ENCODE results near the gene KRTAP5-6.

The KRTAP5-6 gene

DNA sequence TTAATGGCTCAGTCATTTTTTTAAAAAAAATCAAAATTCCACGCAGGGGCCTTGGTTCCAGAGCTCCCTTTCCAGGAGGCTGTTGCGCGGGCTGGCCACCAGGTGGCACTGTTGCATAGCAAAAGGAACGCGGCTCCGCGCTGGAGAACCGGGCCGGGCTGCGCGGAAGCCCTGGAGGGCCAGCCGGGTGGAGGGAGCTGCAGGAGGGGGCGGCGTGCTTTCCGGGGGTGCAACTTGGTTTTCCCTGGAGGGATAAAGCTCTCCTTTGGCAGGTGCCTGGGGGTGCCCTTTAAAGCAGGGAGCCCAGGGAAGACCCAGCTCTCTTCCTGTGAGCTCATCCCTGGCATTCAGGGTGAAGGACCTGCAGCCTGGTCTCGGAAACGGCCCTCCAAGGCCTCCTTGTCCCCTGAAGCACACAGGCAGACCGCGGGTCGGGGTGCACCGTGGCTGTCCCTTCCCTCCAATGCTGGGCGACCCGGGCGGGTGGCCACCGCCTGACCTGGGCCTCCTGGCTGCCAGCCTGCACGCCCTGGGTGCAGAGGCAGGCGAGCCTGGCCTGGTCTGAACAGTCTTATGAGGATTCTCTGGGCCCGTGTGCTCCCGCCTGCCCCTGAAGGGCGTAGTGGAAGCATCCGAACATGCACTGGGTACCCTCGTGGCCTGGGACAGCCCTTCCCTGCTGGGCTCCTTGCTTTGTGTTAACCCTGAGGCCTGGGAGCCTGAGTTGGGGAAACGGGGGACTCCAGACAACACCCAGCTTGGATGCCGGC, 44.0 kb upstream of the KRTAP5-6 start:
- no peak overlapping the region for H3K27ac ChIP-seq (ENCODE audit: insufficient read depth, low read length, poor library complexity, severe bottlenecking)
- H3K27me3 ChIP-seq (replicated peaks; ENCODE audit: control insufficient read depth, insufficient read depth, low read length, poor library complexity, severe bottlenecking) = peaks cover 4% of the 10 kb centered on the region
- no peaks in the 10 kb centered on the region for H3K36me3 ChIP-seq (ENCODE audit: control insufficient read depth, insufficient read depth, low read length)
- no peak overlapping the region for H3K4me3 ChIP-seq (ENCODE audit: insufficient read depth, low read depth, low read length, poor library complexity, severe bottlenecking)
- peak; percentile 52 to 68 (median 61) for DNase-seq
- peaks cover 3% of the 10 kb centered on the region for H3K4me1 ChIP-seq (ENCODE audit: control insufficient read depth, insufficient read depth, low read length, poor library complexity, severe bottlenecking)
- H3K9me3 ChIP-seq (ENCODE audit: control insufficient read depth, low read length) = no peaks in the 10 kb centered on the region

DNA sequence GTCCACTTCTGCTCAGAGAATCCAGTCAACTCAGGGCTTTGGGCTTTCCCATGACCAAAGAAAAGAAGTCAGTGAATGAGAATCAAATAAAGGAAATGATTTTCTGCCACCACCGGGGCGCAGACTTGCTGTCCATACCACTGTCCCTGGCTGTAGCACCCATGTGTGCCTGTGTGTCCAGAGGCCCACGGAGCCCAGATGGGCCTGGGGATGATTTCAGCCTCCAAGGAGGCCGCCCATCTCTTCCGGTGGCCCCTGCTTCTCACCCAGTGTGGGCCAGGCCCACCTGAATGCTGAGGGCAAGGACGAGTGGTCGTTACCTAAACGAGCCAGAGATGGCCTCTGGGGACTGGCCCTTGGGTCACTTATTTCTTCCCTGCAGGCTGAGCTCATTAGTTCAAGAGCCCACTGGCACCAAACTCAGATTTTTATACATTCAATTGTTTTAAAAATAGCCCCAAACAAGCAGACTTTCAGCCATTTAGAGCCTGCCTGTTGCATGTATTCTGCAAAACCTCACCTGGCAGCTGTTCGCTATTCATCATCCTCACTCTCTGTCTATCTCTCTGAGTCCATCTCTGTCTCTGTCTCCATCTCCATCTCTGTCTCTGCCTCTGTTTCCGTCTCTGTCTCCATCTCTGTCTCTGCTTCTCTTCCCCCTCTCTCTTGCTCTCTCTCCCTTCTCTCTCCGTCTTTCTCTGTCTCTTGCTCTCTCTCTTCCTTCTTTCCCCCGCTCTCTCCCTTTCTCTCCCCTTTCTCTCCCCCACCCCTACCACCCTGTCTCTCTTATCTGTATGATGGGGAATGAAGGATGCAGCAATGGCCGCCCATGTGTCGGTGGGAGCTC, 43.2 kb upstream of the KRTAP5-6 start:
- Histone ChIP-seq H3K27me3 (replicated peaks; ENCODE audit: control insufficient read depth, insufficient read depth, low read length, poor library complexity, severe bottlenecking) (peaks cover 4% of the 10 kb centered on the region), H3K27ac (ENCODE audit: insufficient read depth, low read length, poor library complexity, severe bottlenecking) (no peak overlapping the region), H3K4me1 (ENCODE audit: control insufficient read depth, insufficient read depth, low read length, poor library complexity, severe bottlenecking) (peaks cover 3% of the 10 kb centered on the region), H3K36me3 (ENCODE audit: control insufficient read depth, insufficient read depth, low read length) (no peaks in the 10 kb centered on the region), H3K4me3 (ENCODE audit: insufficient read depth, low read depth, low read length, poor library complexity, severe bottlenecking) (no peak overlapping the region), H3K9me3 (ENCODE audit: control insufficient read depth, low read length) (no peaks in the 10 kb centered on the region)
- DNase-seq = no peak

DNA sequence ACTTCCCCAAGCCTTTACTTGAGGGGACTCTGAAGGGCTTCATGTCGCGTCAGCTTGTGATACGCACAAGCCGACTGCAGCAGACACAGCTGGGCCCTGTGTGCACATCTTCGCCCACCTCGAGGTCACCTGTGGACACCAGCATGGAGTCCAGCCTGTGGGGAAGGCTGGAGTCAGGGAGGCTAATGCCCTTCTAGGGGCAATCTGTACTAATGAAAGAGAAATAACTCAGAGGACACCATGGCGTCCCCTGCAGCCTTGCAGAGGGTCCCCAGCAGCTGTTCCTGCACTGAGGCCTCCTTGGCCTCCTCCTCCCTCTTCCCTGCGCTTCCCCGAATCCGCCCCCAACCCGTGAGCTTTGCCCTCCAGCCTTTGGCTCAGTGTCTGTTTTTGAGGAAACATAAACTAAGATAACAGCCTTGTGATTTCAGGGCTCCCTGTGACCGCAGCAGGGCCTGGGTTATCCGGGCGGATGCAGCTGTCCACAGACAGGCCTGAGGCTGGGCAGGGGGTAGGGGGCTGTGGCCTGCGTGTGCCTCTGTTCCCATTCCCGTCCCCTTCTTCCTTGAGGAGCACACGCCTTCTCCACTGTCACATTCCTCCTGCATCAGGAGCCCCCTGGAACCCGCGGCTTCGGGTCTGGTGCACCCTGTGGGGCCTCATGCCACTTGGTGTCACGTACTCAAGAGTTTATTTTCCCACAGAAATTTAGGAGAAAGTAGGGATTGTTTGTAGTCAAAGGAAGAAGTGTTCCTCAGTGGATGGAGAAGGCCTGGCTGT, 42.4 kb upstream of the KRTAP5-6 start:
- Histone ChIP-seq H3K4me1 (ENCODE audit: control insufficient read depth, insufficient read depth, low read length, poor library complexity, severe bottlenecking) (peaks cover 5% of the 10 kb centered on the region), H3K4me3 (ENCODE audit: insufficient read depth, low read depth, low read length, poor library complexity, severe bottlenecking) (no peak overlapping the region), H3K27me3 (replicated peaks; ENCODE audit: control insufficient read depth, insufficient read depth, low read length, poor library complexity, severe bottlenecking) (peaks cover 4% of the 10 kb centered on the region), H3K36me3 (ENCODE audit: control insufficient read depth, insufficient read depth, low read length) (no peaks in the 10 kb centered on the region), H3K9me3 (ENCODE audit: control insufficient read depth, low read length) (no peaks in the 10 kb centered on the region), H3K27ac (ENCODE audit: insufficient read depth, low read length, poor library complexity, severe bottlenecking) (no peak overlapping the region)
- DNase-seq = no peak

DNA sequence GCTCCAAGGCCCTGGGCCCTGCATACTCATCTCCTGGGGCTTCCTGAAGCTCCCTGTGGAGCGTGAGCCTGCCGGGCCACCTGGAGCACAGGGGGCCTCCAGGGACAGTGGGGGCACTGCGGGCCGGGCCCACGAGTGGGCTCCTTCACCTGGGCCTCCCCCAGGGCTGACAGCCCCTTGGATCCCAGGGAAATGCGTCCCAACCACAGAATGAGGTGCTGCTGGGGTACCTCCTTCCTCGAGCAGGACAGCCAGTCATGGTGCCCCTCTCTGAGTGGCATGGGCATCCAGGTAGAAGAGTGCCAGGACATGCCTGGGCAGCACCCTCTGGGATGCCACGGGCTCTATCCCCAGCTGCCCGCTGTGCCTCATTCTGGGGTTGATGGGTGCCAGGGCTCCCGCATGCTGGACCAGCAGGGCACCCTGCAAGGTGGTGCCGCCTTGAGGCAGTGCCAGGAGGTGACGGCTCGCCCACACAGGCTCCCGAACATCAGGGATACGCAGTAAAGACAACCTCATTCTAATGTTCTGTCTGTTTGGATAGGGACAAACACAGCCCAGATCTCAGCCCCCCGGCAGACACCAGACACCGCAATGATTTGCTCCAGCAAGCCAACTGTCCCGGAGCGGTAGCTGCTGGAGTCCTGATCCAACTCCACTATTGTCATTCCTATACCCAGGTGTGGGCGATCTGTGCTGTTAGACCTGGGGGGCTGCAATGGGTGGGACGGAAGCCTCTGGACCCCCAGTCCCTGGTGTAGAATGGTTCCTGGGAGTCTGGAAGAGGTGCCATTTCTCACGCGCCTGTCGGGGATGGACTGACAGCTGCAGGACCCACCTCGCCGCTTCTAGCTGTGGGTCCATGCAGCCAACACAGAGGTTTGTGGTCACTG, 41.6 kb upstream of the KRTAP5-6 start:
- peaks cover 7% of the 10 kb centered on the region for H3K4me1 ChIP-seq (ENCODE audit: control insufficient read depth, insufficient read depth, low read length, poor library complexity, severe bottlenecking)
- H3K4me3 ChIP-seq (ENCODE audit: insufficient read depth, low read depth, low read length, poor library complexity, severe bottlenecking) = no peak overlapping the region
- no peaks in the 10 kb centered on the region for H3K36me3 ChIP-seq (ENCODE audit: control insufficient read depth, insufficient read depth, low read length)
- H3K9me3 ChIP-seq (ENCODE audit: control insufficient read depth, low read length) = no peaks in the 10 kb centered on the region
- no peak for DNase-seq
- H3K27ac ChIP-seq (ENCODE audit: insufficient read depth, low read length, poor library complexity, severe bottlenecking) = no peak overlapping the region
- H3K27me3 ChIP-seq (replicated peaks; ENCODE audit: control insufficient read depth, insufficient read depth, low read length, poor library complexity, severe bottlenecking) = peaks cover 4% of the 10 kb centered on the region

DNA sequence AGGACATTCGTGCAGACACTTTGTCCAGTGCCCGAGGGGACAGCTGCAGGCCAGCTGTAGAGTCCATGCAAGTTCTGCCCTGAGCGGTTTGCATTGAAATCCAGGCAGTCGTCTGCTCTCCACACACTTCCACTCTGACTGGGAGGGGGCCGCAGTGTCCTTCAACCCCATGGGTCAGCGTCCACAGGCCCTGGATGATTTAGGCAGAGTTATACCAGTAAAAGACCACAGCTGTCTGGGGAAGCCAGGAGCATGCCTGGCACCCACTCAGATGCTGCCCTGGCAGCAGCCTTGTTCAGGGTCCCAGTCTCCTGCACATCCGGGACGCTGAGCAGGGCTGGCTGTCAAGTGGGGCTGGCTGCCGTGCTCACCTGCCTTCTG, 40.9 kb upstream of the KRTAP5-6 start:
- Histone ChIP-seq H3K9me3 (ENCODE audit: control insufficient read depth, low read length) (no peaks in the 10 kb centered on the region), H3K4me3 (ENCODE audit: insufficient read depth, low read depth, low read length, poor library complexity, severe bottlenecking) (no peak overlapping the region), H3K27me3 (replicated peaks; ENCODE audit: control insufficient read depth, insufficient read depth, low read length, poor library complexity, severe bottlenecking) (peaks cover 4% of the 10 kb centered on the region), H3K36me3 (ENCODE audit: control insufficient read depth, insufficient read depth, low read length) (no peaks in the 10 kb centered on the region), H3K27ac (ENCODE audit: insufficient read depth, low read length, poor library complexity, severe bottlenecking) (no peak overlapping the region), H3K4me1 (ENCODE audit: control insufficient read depth, insufficient read depth, low read length, poor library complexity, severe bottlenecking) (peaks cover 7% of the 10 kb centered on the region)
- DNase-seq = no peak

DNA sequence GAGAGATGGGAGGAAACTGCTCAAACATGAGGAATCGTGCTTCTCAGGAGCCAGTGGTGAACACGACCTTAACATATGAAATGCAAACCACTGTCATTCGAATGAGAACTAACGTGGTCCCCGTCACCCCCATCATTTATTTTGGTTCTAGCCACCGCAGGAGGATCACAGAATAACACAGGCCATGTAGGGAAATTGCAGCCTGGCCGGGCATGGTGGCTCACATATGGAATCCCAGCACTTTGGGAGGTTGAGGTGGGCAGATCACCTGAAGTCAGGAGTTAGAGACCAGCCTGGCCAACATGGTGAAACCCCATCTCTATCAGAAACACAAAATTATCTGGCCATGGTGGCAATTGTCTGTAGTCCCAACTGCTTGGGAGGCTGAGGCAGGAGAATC, 40.3 kb upstream of the KRTAP5-6 start:
- no peaks in the 10 kb centered on the region for H3K36me3 ChIP-seq (ENCODE audit: control insufficient read depth, insufficient read depth, low read length)
- H3K27ac ChIP-seq (ENCODE audit: insufficient read depth, low read length, poor library complexity, severe bottlenecking) = no peak overlapping the region
- H3K27me3 ChIP-seq (replicated peaks; ENCODE audit: control insufficient read depth, insufficient read depth, low read length, poor library complexity, severe bottlenecking) = peaks cover 4% of the 10 kb centered on the region
- H3K4me3 ChIP-seq (ENCODE audit: insufficient read depth, low read depth, low read length, poor library complexity, severe bottlenecking) = no peak overlapping the region
- H3K9me3 ChIP-seq (ENCODE audit: control insufficient read depth, low read length) = no peaks in the 10 kb centered on the region
- DNase-seq = no peak
- peaks cover 7% of the 10 kb centered on the region for H3K4me1 ChIP-seq (ENCODE audit: control insufficient read depth, insufficient read depth, low read length, poor library complexity, severe bottlenecking)

DNA sequence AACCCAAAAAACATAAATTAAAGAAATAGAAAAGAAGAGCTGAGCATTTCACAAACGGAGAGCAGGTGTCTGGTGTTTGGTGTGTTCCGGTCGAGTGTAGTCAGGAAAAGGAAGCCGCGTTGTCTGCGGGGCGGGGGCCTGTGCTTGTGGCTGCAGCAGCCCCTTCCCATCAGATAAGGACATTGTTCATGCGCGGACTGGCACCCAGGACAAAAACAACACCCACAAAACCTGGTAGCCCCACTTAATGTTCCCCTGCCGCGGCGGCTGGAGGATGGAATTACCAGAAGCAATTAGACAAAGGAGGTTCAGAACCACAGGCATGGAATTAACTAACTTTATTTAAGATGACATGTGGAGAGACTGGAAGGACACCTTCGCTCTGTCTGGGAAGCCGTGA, 37.5 kb upstream of the KRTAP5-6 start:
- H3K36me3 ChIP-seq (ENCODE audit: control insufficient read depth, insufficient read depth, low read length) = no peaks in the 10 kb centered on the region
- H3K27ac ChIP-seq (ENCODE audit: insufficient read depth, low read length, poor library complexity, severe bottlenecking) = no peak overlapping the region
- H3K27me3 ChIP-seq (replicated peaks; ENCODE audit: control insufficient read depth, insufficient read depth, low read length, poor library complexity, severe bottlenecking) = peaks cover 4% of the 10 kb centered on the region
- no peaks in the 10 kb centered on the region for H3K9me3 ChIP-seq (ENCODE audit: control insufficient read depth, low read length)
- no peak overlapping the region for H3K4me3 ChIP-seq (ENCODE audit: insufficient read depth, low read depth, low read length, poor library complexity, severe bottlenecking)
- H3K4me1 ChIP-seq (ENCODE audit: control insufficient read depth, insufficient read depth, low read length, poor library complexity, severe bottlenecking) = peaks cover 4% of the 10 kb centered on the region
- DNase-seq = no peak

DNA sequence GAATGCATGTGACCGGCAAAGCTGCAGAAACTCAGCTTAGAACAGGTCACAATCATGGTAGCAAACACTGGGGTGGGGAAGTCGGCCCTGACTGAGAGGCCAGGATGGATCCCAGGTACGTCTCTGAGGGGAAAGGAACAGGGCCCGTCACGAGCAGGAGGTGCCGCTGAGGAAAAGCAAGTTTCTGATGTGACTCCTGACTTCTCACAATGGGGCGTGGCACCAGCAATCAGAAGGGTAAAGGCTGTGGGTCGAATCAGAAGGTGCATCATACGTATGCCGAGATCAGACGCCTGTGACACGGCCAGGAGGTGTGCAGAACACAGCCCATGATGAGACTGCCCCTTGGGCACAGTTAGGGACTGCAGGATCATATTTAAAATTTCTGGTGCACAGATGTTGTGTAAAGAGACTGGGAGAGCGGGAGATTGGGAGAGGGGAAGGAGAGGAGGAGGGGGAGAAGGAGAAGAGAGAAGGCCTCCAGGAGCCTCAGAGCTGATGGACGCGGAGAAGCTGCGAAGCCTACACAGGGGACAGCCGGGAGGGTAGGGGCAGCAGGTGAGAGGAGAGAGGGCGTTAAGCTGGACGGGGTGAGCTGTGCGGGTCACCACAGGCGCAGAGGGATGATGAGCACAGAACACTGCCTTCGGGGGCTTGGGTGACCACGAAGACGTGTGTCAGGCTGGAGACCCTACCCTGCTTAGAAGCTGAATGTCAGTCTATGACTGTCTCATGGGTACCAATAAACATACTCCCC, 36.7 kb upstream of the KRTAP5-6 start:
- Histone ChIP-seq H3K27me3 (replicated peaks; ENCODE audit: control insufficient read depth, insufficient read depth, low read length, poor library complexity, severe bottlenecking) (no peaks in the 10 kb centered on the region), H3K4me1 (ENCODE audit: control insufficient read depth, insufficient read depth, low read length, poor library complexity, severe bottlenecking) (peaks cover 4% of the 10 kb centered on the region), H3K9me3 (ENCODE audit: control insufficient read depth, low read length) (no peaks in the 10 kb centered on the region)

More for the DNA sequence above, 36.7 kb upstream of the KRTAP5-6 start:
- Histone ChIP-seq H3K27ac (ENCODE audit: insufficient read depth, low read length, poor library complexity, severe bottlenecking) (no peak overlapping the region), H3K36me3 (ENCODE audit: control insufficient read depth, insufficient read depth, low read length) (no peaks in the 10 kb centered on the region), H3K4me3 (ENCODE audit: insufficient read depth, low read depth, low read length, poor library complexity, severe bottlenecking) (no peak overlapping the region)
- no peak for DNase-seq

Measured in effector memory CD4-positive, alpha-beta T cell (primary cell).